HG03025 (cell line): ENCODE results near the gene CORO1C.
"Not testable (repeated sequence)": the region's sequence is repeated elsewhere in the genome, so short reads cannot be mapped to it uniquely, and the experiment has no call there.

Experiments used
- ATAC-seq: cut with Tn5 transposase; IDR thresholded peaks from one replicate; pipeline ENCODE4 v1.9.1; 2021; ENCODE audit warnings: mild to moderate bottlenecking, moderate library complexity; ENCODE audit not compliant: unreplicated experiment, low FRiP score

The CORO1C gene

DNA sequence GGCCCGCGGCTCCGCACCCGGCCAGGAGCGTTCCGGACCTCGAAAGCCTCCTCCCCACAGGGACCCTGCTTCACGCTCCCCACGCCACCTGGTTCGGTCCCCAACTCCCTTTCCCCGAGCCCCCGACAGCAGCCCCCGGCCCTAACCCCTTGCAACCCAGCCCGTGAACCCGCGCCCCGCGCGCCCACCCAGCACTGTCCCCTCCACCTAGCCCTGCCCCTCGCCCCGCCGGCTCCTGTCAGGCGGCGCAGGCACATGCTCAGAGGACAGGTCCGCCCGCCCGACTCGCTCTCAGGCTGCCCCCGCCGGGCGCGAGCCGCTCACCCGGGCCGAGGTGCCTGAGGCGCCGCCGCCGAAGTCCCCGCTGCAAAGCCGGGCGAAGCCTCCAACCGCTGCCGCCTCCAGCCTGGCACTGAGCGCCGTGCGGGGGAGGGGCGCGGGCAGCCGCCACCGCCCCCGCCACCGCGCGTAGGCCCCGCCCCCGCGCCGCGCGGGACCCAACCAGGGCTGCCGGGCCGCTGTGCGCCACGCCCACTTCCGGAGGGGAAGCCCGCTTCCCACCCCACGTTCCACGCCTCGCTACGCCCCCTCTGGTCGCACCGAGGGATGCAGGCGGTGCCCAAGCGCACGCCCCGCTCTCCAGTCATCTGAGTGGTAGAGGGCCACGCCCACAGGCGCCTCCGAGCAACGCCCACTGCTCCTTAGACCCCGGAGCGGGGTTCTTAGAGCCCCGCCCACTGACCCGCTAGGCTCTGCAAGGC, at the start of gene CORO1C:
Gene CORO1C, minus strand, starts transcription at position 414 of the 761 bp plus-strand sequence. CDS start 30,200 bp downstream, outside the sequence.
- peak; percentile 65 for ATAC-seq

DNA sequence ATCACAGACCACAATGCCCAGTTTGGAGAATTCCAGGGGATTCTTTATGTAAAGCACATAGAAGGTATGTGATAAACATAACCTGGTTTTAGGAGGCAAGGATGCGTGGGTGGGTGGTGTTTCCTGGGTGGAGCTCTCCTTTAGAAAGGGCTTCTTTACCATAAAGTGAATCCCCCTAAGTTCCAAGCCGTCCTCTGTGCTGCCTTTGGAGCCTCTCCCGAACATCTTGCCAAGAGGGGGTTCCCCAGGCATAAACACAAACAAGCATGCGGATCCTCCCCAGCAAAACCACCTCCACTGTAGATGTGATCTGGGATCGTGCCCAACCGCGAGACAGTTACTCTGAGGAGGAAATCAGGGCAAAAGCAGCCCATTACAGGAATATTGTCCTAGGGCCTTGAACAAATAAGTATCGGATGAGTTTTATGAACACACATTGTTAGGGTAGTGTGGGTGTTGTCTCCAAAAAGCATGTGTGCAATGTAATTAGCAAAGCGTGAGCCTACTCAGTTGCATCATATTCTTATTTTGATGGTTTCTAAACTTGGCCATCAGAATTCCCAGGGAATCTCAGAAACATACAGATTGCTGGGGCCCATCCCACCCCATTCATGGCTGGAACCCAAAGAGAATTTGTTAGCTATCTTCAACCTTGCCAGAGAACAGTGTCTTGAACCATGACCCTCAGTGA, 48.8 kb upstream of the CORO1C start:
- ATAC-seq = no peak

DNA sequence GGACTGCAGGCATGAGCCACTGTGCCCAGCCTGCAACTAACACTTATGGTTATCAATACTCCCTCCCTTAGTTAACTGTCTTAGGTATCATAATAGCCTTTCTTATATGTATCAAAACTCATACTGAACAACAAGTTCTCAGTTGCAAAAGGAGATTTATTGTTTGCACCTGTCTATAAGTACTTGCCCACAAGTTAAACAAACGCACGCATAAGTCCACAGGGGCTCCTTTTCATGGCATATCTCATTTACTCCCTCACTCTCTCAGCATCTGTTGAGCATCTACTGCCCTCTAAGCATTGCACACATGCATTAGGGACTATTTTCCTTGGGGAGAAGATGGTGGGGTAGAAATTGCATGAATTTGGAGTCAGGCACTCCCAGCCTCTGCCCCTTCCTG, 46.7 kb upstream of the CORO1C start:
- no peak for ATAC-seq

DNA sequence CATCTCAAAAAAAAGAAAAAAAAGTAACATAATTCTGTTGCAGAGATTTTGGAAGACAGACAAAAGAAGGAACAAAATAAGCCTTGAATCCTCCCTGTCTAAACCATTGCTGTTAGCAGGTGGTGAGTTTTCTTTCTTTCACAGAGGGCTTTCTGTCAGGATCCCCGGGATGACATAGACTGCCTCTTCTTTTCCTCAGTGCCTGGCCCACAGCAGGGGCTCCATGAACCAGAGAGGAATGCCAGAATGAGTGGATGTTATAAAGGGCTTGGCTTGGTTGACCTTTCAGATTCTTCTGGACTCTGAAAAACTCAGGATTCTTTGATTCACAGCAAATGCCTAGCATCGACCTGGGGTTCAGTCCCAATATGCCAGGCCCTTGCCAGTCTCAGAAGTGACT, 45.8 kb upstream of the CORO1C start:
- ATAC-seq = no peak

DNA sequence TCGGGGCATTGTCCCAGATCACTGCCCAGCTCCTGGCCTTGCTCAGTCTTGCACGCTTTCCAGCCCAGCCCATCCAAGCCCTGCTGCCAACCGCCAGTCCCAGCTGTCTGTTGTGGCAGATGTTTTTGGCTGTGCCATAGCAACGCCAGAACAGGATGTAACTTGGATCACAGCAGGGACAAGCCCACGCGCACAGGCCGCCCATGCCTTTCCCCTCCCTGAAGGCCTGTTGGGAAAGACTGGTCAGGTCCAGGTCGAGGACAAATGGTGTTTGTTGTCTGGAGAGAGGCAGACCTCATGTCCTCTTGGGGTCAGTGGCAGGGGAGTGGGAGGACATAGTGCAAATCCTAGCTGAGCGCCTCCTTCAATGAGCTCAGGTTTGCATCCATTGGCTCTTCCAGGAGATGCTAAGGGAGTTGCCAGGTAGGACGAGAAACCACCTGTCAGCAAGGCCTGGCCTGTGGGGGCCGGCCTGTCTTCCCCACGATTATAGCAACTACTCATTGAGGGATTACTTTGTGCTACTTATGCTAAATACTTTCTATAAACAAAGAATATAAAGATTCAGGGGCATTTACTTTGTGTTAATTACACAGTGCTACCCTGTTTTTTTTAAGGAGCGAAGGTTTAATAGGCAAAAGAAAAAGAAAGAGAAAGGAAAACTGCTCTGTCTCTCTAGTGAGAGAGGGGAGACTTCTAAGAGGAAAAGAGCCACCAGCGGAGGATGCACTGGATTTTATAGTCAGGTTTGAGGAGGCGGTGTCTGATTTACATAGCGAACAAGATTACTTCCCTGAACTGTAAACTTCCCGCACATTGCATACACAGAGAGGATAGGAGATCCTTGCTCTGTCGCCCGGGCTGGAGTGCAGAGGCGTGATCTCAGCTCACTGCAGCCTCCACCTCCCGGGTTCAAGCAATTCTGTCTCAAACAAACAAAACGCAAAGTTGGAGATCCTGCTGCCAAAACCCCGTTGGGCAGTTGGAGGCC, 42.8 kb upstream of the CORO1C start:
- ATAC-seq = no peak

DNA sequence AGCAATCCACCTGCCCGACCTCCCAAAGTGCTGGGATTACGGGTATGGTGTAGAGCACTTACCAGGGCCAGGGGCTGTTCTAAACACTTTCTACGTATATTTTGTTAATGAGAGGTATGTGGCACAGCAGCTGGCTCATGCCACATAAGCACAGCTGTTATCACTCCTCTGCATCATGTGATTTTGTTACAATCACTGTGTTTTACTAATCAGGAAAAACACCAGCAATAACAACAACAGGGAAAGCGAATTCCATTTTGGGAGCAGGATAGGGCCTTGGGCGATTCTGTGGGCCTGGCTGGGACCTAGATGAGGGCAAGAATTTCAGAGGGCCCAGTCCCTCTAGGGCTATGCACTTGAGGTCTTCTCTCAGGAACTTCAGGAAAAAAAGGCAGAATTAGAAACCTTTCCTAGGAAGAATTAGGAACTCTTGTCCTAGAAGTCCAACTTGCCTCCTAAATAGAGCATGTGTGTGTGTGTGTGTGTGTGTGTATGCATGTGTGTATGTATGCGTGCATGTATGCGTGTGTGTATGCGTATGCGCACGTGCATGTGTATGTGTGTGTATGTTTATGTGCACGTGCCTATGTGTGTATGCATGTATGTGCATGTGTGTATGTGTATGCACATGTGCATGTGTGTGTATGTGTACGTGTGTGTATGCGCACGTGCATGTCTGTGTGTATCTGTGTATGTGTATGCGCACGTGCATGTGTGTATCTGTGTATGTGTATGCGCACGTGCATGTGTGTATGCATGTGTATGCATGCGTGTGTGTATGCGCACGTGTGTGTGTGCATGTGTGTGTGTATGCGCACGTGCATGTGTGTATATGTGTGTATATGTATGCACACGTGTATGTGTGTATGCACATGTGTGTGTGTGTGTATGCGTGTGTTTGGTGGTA, 41.8 kb upstream of the CORO1C start:
- ATAC-seq = no peak

DNA sequence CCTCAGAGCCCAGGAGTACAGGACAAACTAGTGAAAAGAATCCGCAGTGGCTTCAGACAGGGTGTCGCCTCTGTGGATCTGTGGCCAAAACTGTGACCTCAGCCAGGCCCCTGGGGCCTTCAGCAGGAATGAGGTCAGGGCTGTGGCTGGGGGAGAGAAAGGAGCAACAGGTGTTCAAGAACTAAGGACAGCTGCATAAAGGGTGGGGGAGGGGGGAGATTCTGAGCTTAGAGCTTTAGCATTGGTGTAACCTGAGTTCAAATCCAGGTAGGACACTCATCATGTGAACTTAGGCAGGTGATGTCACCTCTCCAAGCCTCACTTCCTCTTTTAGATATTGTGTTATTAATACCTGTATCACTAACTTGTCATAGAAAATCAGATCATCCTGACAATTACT, 40.9 kb upstream of the CORO1C start:
- no peak for ATAC-seq

DNA sequence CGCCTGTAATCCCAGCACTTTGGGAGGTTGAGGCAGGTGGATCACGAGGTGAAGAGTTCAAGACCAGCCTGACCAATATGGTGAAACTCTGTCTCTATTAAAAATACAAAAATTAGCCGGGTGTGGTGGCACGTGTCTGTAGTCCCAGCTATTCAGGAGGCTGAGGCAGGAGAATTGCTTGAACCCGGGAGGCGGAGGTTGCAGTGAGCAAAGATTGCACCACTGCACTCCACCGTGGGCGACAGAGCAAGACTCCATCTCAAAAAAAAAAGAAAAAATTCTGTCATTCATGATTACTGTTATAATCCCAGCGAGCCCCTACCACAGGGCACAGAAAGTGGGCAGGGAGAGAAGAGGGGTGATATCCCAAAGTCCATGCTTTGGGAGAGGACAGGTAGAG, 40.5 kb upstream of the CORO1C start:
- ATAC-seq = not testable (repeated sequence)

DNA sequence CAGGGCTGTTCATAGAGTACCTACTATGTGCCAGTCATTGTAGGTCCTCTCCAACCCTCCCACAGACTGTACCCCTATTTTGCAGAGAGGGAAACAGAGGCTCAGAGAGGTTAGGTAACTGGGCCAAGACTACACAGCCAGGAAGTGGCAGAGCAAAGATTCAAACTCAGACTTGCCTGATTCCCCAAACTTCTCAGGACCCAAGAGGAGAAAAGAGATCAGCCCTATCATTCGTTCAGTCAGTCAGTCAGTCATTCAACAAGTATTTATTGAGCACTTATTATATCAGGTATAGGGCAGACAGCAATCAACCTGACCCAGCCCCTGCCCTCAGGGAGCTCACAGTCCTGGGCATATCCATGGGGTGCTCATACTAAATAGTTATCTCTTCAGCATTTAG, 39.6 kb upstream of the CORO1C start:
- ATAC-seq = no peak

DNA sequence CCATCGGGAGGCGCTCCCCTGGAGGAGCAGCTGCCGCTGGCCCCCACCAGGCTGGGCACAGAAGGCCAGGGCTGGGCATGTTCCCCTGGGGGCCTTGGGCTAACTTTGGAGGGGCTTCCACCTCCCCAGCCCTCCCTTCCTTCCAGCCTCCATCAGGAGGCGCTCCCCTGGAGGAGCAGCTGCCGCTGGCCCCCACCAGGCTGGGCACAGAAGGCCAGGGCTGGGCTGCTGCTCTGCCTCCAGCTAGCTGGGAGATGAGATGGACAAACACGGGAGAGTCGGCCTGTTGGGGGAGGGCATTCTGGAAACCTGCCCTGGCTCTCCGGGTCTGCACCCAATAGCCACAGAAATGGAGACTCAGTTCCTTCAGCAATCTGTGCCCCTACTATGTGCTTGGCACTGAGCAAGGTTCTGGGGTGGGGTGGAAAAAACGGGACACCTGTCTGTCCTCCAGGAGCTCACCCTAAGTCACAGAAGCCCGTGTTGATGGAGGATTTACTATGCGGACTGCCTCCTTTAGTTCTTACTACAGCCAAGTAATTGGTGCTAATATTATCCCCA, 39.0 kb upstream of the CORO1C start:
- no peak for ATAC-seq

DNA sequence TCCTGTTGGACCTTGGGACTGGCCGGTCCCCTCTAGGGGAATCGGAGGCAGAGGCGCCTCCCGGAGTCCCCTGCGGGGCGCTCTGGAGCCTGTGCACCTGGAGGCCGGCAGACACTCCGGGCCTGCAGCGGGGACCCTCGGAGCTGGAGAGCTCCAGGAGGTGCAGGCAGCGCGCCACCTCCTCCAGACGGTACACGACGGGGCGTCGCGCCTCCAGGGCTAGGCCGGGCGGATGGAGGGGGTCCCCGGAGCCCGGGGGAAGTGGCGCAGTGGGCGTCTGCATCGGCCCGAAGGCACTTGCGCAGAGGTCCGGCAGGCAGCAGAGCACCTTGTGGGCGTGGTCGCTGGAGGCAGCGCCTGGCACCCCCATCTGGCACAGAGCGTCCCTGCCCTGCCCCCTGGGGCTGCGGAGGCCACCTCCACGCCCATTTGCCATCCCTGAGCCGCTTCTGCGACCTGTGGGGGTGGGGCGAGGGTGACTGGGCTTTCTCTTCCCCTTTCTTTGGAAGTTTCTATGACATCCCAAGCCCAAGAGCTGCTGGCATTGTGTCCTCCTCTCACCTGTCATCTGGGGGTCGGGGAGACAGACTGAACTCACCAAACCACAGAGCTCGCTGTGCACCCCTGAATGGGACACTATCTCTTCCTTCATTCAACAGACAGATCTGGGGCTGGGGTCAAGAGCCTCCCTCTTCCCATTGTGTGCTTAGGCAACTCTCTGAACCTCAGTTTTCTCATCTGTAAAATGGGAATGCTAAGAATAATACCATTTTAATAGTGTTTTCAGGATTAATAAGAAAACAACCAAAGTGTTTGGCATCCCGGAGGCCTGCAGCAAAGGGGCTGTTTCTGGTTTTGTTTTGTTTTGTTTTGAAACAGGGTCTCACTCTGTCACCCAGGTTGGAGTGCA, 37.5 kb upstream of the CORO1C start:
- ATAC-seq = no peak

DNA sequence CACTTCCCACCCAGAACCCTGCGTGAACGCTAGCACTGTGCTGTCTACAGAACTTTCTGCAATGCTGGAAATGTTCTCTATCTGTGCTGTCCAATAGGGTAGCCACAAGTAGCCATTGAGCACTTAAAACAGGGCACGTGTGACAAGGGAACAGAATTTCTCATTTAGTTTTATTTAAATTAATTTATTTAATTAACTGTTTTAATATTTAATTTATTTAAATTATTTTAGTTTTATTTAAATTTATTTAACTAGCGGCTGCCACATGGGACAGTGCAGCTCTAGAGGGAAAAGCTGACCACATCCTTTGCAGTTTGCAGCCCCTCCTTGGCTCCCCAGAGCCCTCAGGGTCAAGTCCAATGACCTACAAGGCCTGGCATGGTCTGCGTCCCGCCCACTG, 35.0 kb upstream of the CORO1C start:
- ATAC-seq = no peak

DNA sequence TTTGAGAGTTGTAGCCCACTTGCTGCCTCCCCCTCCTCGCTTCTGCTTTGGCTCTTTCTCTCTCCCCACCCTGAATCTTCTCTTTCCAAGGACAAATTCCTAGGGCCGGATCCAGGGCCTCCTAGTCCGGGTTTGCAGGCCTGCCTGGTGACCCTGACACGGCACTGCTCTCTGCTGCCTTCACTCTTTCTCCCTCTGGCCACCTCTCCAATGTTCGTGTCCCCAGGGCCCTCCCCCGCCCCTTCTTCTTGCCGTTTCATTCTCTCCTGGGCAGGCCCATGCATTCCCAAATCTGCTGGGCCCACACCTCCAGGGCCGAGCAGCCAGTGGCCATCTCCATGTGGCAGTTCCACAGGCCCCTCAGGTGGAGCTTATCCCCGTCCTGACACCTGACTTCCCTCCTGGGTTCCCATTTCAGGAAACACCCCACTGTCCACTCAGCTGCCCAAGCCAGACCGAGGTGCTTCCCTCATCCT, 34.0 kb upstream of the CORO1C start:
- ATAC-seq = no peak

DNA sequence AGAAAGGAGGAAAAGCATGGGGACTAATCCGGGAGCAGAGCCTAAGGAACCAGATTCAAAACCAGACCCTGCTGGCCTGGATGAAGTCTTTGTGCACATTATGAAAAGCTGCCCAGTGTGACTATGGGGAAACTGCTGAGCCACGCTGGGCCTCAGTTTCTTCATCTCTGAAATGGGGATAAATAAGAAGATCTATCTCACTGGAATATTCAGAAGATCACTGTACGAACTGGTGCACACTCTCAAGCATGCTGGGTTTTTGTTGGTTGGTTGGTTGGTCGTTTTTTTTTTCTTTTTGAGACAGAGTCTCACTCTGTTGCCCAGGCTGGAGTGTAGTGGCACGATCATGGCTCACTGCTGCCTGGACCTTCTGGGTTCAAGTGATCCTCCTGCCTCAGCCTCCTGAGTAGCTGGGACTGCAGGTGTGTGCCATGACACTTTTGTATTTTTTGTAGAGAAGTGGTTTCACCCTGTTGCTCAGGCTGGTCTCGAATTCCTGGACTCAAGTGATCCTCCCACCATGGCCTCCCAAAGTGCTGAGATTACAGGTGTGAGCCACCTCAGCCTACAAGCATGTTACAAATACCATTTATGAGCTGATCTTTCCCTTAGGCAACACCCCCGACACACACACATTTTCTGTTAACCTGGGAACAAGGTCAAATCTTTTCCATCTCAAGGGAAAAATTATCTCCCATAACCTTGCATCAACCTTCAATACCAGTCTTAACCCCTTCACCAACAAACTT, 33.4 kb upstream of the CORO1C start:
- no peak for ATAC-seq

DNA sequence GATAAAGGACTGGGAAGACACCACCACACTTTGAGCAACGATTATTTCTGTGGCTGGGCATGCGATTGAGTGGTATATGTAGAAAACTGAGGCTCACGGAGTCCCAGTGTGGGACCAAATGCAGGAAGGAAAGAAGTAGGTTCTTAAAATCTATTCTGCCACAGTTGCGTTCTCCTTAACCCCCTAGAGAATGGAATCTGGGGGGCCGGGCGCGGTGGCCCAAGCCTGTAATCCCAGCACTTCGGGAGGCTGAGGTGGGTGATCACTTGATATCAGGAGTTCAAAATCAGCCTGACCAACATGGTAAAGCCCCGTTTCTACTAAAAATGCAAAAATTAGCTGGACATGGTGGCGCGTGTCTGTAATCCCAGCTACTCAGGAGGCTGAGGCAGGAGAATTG, 29.9 kb upstream of the CORO1C start:
- no peak for ATAC-seq

DNA sequence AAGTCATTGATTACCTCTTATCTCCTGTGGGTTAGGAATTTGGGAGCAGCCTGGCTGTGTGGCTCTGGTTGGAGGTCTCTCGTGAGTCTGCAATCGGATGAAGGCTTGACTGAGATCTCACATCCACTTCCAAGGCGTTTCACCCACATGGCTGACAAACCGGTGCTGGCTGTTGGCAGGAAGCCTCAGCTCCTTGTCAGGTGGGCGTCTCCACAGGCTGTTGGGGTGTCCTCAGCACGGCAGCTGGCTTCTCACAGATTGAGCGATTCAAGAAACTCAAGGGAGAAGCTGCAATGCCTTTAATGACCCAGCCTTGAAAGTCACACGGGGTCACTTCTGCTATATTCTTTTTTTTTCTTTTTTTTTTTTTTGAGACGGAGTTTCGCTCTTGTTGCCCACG, 28.6 kb upstream of the CORO1C start:
- ATAC-seq = no peak

DNA sequence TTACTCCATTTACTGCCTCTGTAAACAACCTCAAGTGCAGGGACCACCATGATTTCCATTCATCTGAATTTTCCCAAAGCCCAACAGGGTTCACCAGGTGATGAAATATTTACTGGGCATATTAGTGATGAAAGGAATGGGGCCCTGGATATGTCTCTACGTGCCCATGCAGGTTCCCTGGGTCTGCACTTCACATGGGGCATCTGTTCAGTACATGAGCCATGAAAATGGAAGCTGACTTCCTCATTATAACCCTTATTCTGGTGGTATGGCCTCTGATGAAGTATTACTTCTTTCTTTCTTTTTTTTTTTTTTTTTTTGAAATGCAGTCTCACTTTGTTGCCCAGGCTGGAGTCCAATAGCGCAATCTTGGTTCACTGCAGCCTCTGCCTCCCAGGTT, 26.5 kb upstream of the CORO1C start:
- ATAC-seq = no peak

DNA sequence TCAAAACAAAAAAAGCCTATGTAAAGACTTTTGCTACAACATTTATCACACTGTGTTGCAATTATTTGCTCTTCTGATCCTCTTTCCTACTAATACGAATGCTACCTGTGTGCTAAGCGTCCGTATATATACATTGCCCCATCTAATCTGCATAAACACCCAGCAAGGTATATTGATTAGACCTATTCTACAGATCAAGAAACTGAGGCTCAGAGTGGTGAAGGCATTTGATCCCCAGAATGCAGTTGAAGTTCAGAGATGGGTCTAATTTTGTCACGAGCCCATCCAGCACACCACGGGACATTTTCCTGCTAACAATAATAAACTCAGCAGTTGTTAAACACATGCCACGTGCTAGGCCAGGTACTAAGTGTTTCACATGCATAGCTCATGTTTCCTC, 25.1 kb upstream of the CORO1C start:
- ATAC-seq = no peak
